Natural killer cell (primary cell): ENCODE measurements around the gene GBP5. TPM values are rescaled to one million over a fixed set of nuclear protein-coding genes. Genes with fewer than 3 reads are reported as not detected.

Experiments
- ATAC-seq, 3 donors: fragments of 150-1000 bp in 2 of 3; fragments of 200-7000 bp in 1 of 3; cut with Tn5 transposase; 1 replicate in 1 of 3; 2 replicates in 2 of 3; pipeline ENCODE4 v1.10.0; 2021; ENCODE audit warnings: mild to moderate bottlenecking in 2 of 3, moderate library complexity in 2 of 3
- DNase-seq, 2 donors: peaks; one replicate each; pipeline versions ENCODE4 v3.0.0 to v3.0.0-alpha.2; 2013 to 2021; ENCODE audit warnings: mixed read lengths in 1 of 2
- H3K27ac ChIP-seq: one replicate; pipeline ENCODE4 v1.5.1; 2013; ENCODE audit warnings: mild to moderate bottlenecking, low read length
- H3K27me3 ChIP-seq: one replicate; pipeline ENCODE4 v1.6.1; 2013; ENCODE audit warnings: low read length; ENCODE audit not compliant: control insufficient read depth, insufficient read depth
- H3K36me3 ChIP-seq: one replicate; pipeline ENCODE4 v1.6.1; 2013; ENCODE audit warnings: low read length; ENCODE audit not compliant: control insufficient read depth, insufficient read depth
- H3K4me1 ChIP-seq: one replicate; pipeline ENCODE4 v1.6.1; 2013; ENCODE audit warnings: low read length; ENCODE audit not compliant: control insufficient read depth, insufficient read depth
- H3K4me3 ChIP-seq: one replicate; pipeline ENCODE4 v1.5.1; 2013; ENCODE audit warnings: low read length
- H3K9me3 ChIP-seq: one replicate; pipeline ENCODE4 v1.6.1; 2013; ENCODE audit warnings: low read length; ENCODE audit not compliant: control insufficient read depth, insufficient read depth
- H3K27ac Mint-ChIP-seq, 2 donors: one replicate each; pipeline ENCODE4 v1.8.0; 2022; ENCODE audit warnings: mild to moderate bottlenecking in 2 of 2, mixed read lengths in 2 of 2, moderate library complexity in 1 of 2
- H3K27me3 Mint-ChIP-seq, 2 donors: one replicate each; pipeline ENCODE4 v1.8.0; 2022; ENCODE audit warnings: low read depth in 2 of 2, mixed read lengths in 2 of 2
- H3K36me3 Mint-ChIP-seq: one replicate; pipeline ENCODE4 v1.8.0; 2022; ENCODE audit warnings: mixed read lengths
- H3K4me1 Mint-ChIP-seq, 2 donors: one replicate each; pipeline ENCODE4 v1.8.0; 2022; ENCODE audit warnings: mixed read lengths in 2 of 2
- H3K4me3 Mint-ChIP-seq: one replicate; pipeline ENCODE4 v1.8.0; 2022; ENCODE audit warnings: mild to moderate bottlenecking, moderate library complexity, mixed read lengths
- H3K9me3 Mint-ChIP-seq, 2 donors: one replicate each; pipeline ENCODE4 v1.8.0; 2022; ENCODE audit warnings: mixed read lengths in 2 of 2
- WGBS: methylation state at CpG from one replicate; pipeline ENCODE4 v1.1.7; 2013; ENCODE audit warnings: missing lambda C conversion rate; ENCODE audit not compliant: insufficient coverage; 5-methylcytosine and 5-hydroxymethylcytosine counted together
- intact Hi-C: fragments of 100-400 bp; cut with micrococcal nuclease; formaldehyde crosslinking; loops from one replicate; pipeline ENCODE4 v1.14.2; 2022
- total RNA-seq, 4 donors: library from RNA; stranded (reverse); fragments of 120-200 nt in 1 of 4; gene quantifications; one replicate each; pipeline versions ENCODE4 v1.2.3 to v1.2.4, GENCODE V29; 2013 to 2022
- TF ChIP-seq, protein P1 (sequence below): fragments of 200-600 bp; IDR thresholded peaks from one replicate; pipeline ENCODE4 v1.8.0; 2022; ENCODE audit warnings: antibody characterized with exemption

GBP5 gene
- total RNA-seq, 3 donors from 2014 or later (not counting 1 experiment from before 2014, with no cell fraction given), result 191 to 249 (median 219) TPM

DNA sequence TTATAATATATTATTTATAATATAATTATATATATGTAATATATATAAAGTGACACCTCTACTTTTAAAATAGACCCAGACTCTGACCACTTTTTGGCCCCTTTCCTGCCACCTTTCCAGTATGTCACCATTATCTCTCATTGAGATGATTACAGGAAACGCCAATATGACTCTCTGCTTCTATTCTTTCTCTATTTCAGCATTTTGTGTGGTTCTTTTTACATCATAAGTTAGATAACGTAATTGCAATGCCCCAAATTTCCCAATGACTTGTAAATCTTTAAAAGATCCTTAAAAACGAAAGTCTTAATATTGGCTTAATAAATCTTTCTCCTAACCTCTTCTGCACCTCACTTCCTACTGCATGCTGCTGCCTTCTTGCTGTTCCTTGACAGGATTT, 8.1 kb upstream of the GBP5 start:
- Mint-ChIP-seq H3K4me3 (peak overlapping the region; percentile 13), H3K36me3 (no peaks in the 10 kb centered on the region), H3K4me1 (peaks cover 77 to 79% of the 10 kb centered on the region in 2 donors), H3K9me3 (no peaks in the 10 kb centered on the region), H3K27ac (peak overlapping the region; percentile 10 to 29), H3K27me3 (no peaks in the 10 kb centered on the region)
- Histone ChIP-seq H3K4me1 (peaks cover 50% of the 10 kb centered on the region), H3K36me3 (no peaks in the 10 kb centered on the region), H3K4me3 (no peak overlapping the region), H3K27ac (no peak overlapping the region), H3K27me3 (no peaks in the 10 kb centered on the region), H3K9me3 (no peaks in the 10 kb centered on the region)
- intact Hi-C loops, result no loop called here
- 56% methylated on average over 3 of the region's 3 CpGs for WGBS
- no peak for ATAC-seq
- no peak for DNase-seq
- TF ChIP-seq, protein P1, sequence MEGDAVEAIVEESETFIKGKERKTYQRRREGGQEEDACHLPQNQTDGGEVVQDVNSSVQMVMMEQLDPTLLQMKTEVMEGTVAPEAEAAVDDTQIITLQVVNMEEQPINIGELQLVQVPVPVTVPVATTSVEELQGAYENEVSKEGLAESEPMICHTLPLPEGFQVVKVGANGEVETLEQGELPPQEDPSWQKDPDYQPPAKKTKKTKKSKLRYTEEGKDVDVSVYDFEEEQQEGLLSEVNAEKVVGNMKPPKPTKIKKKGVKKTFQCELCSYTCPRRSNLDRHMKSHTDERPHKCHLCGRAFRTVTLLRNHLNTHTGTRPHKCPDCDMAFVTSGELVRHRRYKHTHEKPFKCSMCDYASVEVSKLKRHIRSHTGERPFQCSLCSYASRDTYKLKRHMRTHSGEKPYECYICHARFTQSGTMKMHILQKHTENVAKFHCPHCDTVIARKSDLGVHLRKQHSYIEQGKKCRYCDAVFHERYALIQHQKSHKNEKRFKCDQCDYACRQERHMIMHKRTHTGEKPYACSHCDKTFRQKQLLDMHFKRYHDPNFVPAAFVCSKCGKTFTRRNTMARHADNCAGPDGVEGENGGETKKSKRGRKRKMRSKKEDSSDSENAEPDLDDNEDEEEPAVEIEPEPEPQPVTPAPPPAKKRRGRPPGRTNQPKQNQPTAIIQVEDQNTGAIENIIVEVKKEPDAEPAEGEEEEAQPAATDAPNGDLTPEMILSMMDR, result no peak

DNA sequence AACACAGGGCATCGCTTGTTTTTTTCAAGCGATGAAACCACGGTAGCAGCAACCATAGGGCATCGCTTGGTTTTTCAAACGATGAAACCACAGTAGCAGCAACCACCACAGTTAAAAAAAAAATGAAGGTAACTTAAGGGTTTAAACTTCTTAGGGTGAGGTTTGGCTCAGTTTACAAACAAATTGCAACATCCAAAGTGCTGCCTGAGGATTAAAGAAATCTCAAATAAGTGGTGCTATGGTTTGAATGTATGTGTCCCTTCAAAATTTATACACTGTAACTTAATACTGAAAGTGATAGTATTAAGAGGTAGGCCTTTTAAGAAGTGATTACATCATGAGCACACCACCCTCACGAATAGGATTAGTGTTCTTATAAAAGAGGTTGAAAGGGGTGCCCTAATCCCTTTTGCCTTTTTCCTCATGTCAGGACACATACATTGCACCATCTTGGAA, 6.4 kb upstream of the GBP5 start:
- Histone ChIP-seq H3K27me3 (no peaks in the 10 kb centered on the region), H3K27ac (peak overlapping the region; percentile 96), H3K36me3 (no peaks in the 10 kb centered on the region), H3K4me3 (no peak overlapping the region), H3K4me1 (peaks cover 38% of the 10 kb centered on the region), H3K9me3 (no peaks in the 10 kb centered on the region)
- DNase-seq (peak in 1 of 2 donors; percentile 71), ATAC-seq (peak; percentile 70 to 81 (median 78))
- TF ChIP-seq, protein P1, result no peak
- peaks cover 74 to 76% of the 10 kb centered on the region in 2 donors for H3K4me1 Mint-ChIP-seq
- H3K9me3 Mint-ChIP-seq, result no peaks in the 10 kb centered on the region
- WGBS, result 6% methylated on average over 5 of the region's 6 CpGs
- H3K4me3 Mint-ChIP-seq, result peak overlapping the region; percentile 58
- H3K36me3 Mint-ChIP-seq, result no peaks in the 10 kb centered on the region
- no peaks in the 10 kb centered on the region for H3K27me3 Mint-ChIP-seq
- intact Hi-C loops, result loop anchor here (2.0 to 5.0 kb wide), 3 partner anchors 32 to 212 kb away; partner anchors contain the start of gene GBP1
- H3K27ac Mint-ChIP-seq, result peak overlapping the region; percentile 94 to 98

DNA sequence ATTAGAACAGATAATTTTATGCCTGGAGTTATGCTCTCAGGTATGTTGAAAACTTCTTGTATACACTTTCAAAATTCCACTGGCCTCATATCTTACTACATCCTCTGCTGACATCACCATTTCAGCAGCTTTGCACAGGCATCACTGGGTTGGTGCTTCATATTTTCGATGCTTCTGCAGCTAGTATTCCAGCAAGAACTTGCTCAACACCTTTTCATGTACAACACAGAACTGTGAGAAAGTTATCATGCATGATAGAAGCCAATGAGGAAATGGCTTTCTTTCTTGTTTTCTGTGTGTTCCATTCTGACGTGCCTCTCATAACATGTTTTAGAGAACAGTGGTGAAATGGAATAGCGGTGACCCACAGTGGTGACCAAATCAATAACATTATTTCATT, 5.1 kb upstream of the GBP5 start:
- intact Hi-C loops, result loop anchor here (1.0 to 5.0 kb wide), 4 partner anchors 9 to 210 kb away; partner anchors contain the start of gene GBP1
- peaks cover 41% of the 10 kb centered on the region for H3K4me1 ChIP-seq
- peak in 1 of 2 donors; percentile 62 for DNase-seq
- Mint-ChIP-seq H3K9me3 (peaks cover 0 to 2% of the 10 kb centered on the region in 2 donors), H3K4me3 (peak overlapping the region; percentile 65), H3K36me3 (peaks cover 3% of the 10 kb centered on the region), H3K4me1 (peaks cover 71 to 72% of the 10 kb centered on the region in 2 donors), H3K27ac (peak overlapping the region; percentile 94 to 98), H3K27me3 (no peaks in the 10 kb centered on the region)
- no peak overlapping the region for H3K4me3 ChIP-seq
- TF ChIP-seq, protein P1, result no peak
- H3K27ac ChIP-seq, result peak overlapping the region; percentile 96
- WGBS, result 67% methylated on average over 3 of the region's 3 CpGs
- H3K9me3 ChIP-seq, result peaks cover 6% of the 10 kb centered on the region
- no peaks in the 10 kb centered on the region for H3K27me3 ChIP-seq
- ATAC-seq, result peak; percentile 8 to 47 (median 32)
- H3K36me3 ChIP-seq, result no peaks in the 10 kb centered on the region

DNA sequence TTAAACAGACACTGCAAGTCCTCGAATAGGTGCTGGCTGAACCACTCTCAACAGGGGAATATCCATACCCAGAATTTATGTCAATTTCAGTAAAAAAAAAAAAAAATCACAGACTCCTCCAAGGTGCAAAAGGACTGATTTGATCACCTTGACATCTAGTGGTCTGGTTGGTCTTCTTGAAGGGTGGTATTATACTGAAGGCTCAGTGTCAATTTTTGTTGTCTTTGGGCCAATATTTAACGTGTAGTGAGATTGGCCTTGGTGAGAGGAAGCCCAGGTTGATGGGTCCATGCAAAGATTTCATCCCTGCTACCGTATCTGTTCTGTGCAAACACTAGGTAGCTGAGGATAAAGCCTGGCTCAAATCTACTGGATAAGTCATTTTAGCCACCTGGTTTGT, 4.0 kb upstream of the GBP5 start:
- Histone ChIP-seq H3K27ac (no peak overlapping the region), H3K36me3 (no peaks in the 10 kb centered on the region), H3K4me3 (no peak overlapping the region), H3K9me3 (peaks cover 6% of the 10 kb centered on the region), H3K4me1 (peaks cover 41% of the 10 kb centered on the region), H3K27me3 (no peaks in the 10 kb centered on the region)
- peaks cover 72 to 76% of the 10 kb centered on the region in 2 donors for H3K4me1 Mint-ChIP-seq
- WGBS, result 51% methylated on average over 3 of the region's 3 CpGs
- H3K9me3 Mint-ChIP-seq, result peaks cover 0 to 2% of the 10 kb centered on the region in 2 donors
- H3K36me3 Mint-ChIP-seq, result peaks cover 9% of the 10 kb centered on the region
- intact Hi-C loops, result loop anchor here (5.0 kb wide), 1 partner anchor 209 kb away; the partner anchor contains the start of gene GBP1
- DNase-seq (peak in 1 of 2 donors; percentile 70), ATAC-seq (no peak)
- TF ChIP-seq, protein P1, result no peak
- peak overlapping the region; percentile 56 to 98 for H3K27ac Mint-ChIP-seq
- H3K4me3 Mint-ChIP-seq, result no peak overlapping the region
- no peaks in the 10 kb centered on the region for H3K27me3 Mint-ChIP-seq
